H9 (cell line): Measurements from ENCODE around the gene CBLIF. TPM values are rescaled to one million over a fixed set of nuclear protein-coding genes. Genes with fewer than 3 reads are reported as not detected.

Experiments
- DNase-seq: peaks from one replicate; pipeline ENCODE4 v3.0.0-alpha.2; 2017
- H2AFZ ChIP-seq: one replicate; pipeline ENCODE4 v1.6.1; 2013; ENCODE audit warnings: mild to moderate bottlenecking, low read length, control low read depth, moderate library complexity
- H2AK5ac ChIP-seq: 2 replicates; pipeline ENCODE4 v1.6.1; 2013; ENCODE audit warnings: low read length, control low read depth, mixed read lengths; ENCODE audit not compliant: insufficient read length
- H2BK120ac ChIP-seq: one replicate; pipeline ENCODE4 v1.6.1; 2013; ENCODE audit warnings: low read depth, mild to moderate bottlenecking, low read length, control low read depth, inconsistent platforms; ENCODE audit not compliant: poor library complexity, severe bottlenecking
- H2BK12ac ChIP-seq: 2 replicates; pipeline ENCODE4 v1.6.1; 2013; ENCODE audit warnings: low read length, control low read depth, mixed read lengths, low read depth; ENCODE audit not compliant: insufficient read length
- H2BK15ac ChIP-seq: 2 replicates; pipeline ENCODE4 v1.6.1; 2013; ENCODE audit warnings: low read depth, low read length, control low read depth
- H2BK20ac ChIP-seq: one replicate; pipeline ENCODE4 v1.6.1; 2013; ENCODE audit warnings: low read depth, mild to moderate bottlenecking, low read length, control low read depth, inconsistent platforms; ENCODE audit not compliant: poor library complexity, severe bottlenecking
- H2BK5ac ChIP-seq: 2 replicates; pipeline ENCODE4 v1.6.1; 2013; ENCODE audit warnings: low read length, control low read depth, mixed read lengths; ENCODE audit not compliant: insufficient read length
- H3K14ac ChIP-seq: 2 replicates; pipeline ENCODE4 v1.6.1; 2013; ENCODE audit warnings: low read length, control low read depth; ENCODE audit not compliant: insufficient read depth
- H3K18ac ChIP-seq: 2 replicates; pipeline ENCODE4 v1.6.1; 2013; ENCODE audit warnings: low read depth, mild to moderate bottlenecking, mixed read lengths, low read length, control low read depth; ENCODE audit not compliant: insufficient read length
- H3K23ac ChIP-seq: 2 replicates; pipeline ENCODE4 v1.6.1; 2013; ENCODE audit warnings: low read length, control low read depth, mixed read lengths, low read depth; ENCODE audit not compliant: insufficient read length
- H3K23me2 ChIP-seq: 2 replicates; pipeline ENCODE4 v1.6.1; 2013; ENCODE audit warnings: low read depth, mild to moderate bottlenecking, mixed read lengths, low read length, control low read depth; ENCODE audit not compliant: insufficient read length, poor library complexity, severe bottlenecking
- H3K27ac ChIP-seq: 2 replicates; pipeline ENCODE4 v1.5.1; 2013; ENCODE audit warnings: low read length, control low read depth, mixed read lengths, low read depth; ENCODE audit not compliant: insufficient read length
- H3K27me3 ChIP-seq: 2 replicates; pipeline ENCODE4 v1.6.1; 2013; ENCODE audit warnings: low read length, control low read depth, inconsistent platforms; ENCODE audit not compliant: insufficient read depth
- H3K4ac ChIP-seq: 2 replicates; pipeline ENCODE4 v1.6.1; 2013; ENCODE audit warnings: low read depth, mild to moderate bottlenecking, control low read depth, inconsistent platforms, low read length, moderate library complexity
- H3K4me1 ChIP-seq: 2 replicates; pipeline ENCODE4 v1.6.1; 2013; ENCODE audit warnings: low read length, control low read depth, inconsistent platforms; ENCODE audit not compliant: insufficient read depth
- H3K4me2 ChIP-seq: 2 replicates; pipeline ENCODE4 v1.6.1; 2013; ENCODE audit warnings: low read length, control low read depth, mixed read lengths; ENCODE audit not compliant: insufficient read length, insufficient read depth
- H3K56ac ChIP-seq: 2 replicates; pipeline ENCODE4 v1.6.1; 2013; ENCODE audit warnings: low read depth, mild to moderate bottlenecking, mixed read lengths, low read length, control low read depth; ENCODE audit not compliant: insufficient read length
- H3K79me1 ChIP-seq: 2 replicates; pipeline ENCODE4 v1.6.1; 2013; ENCODE audit warnings: low read depth, mild to moderate bottlenecking, moderate library complexity, low read length, control low read depth, inconsistent platforms; ENCODE audit not compliant: insufficient read depth, poor library complexity, severe bottlenecking
- H3K79me2 ChIP-seq: 2 replicates; pipeline ENCODE4 v1.6.1; 2013; ENCODE audit warnings: low read length, control low read depth, inconsistent platforms; ENCODE audit not compliant: insufficient read depth
- H3K9ac ChIP-seq: 2 replicates; pipeline ENCODE4 v1.6.1; 2013; ENCODE audit warnings: low read length, control low read depth, mixed read lengths; ENCODE audit not compliant: insufficient read length; ENCODE audit errors: extremely low read depth
- H3K9me3 ChIP-seq: one replicate; pipeline ENCODE4 v1.6.1; 2013; ENCODE audit warnings: low read depth, low read length, inconsistent platforms; ENCODE audit not compliant: control insufficient read depth
- H3T11ph ChIP-seq: one replicate; pipeline ENCODE4 v1.6.1; 2013; ENCODE audit warnings: mild to moderate bottlenecking, low read length, control low read depth, inconsistent platforms
- H4K20me1 ChIP-seq: one replicate; pipeline ENCODE4 v1.6.1; 2013; ENCODE audit not compliant: control insufficient read depth, insufficient read length, insufficient read depth
- H4K5ac ChIP-seq: 2 replicates; pipeline ENCODE4 v1.6.1; 2013; ENCODE audit warnings: low read depth, mild to moderate bottlenecking, mixed read lengths, low read length, control low read depth; ENCODE audit not compliant: insufficient read length
- H4K8ac ChIP-seq: replicated peaks from 2 replicates; pipeline ENCODE4 v1.6.1; 2013; ENCODE audit warnings: low read length, control low read depth, mixed read lengths, low read depth; ENCODE audit not compliant: insufficient read length
- H4K91ac ChIP-seq: 2 replicates; pipeline ENCODE4 v1.6.1; 2013; ENCODE audit warnings: low read depth, mild to moderate bottlenecking, moderate library complexity, mixed read lengths, low read length, control low read depth; ENCODE audit not compliant: insufficient read length
- H3K27ac Mint-ChIP-seq, 3 experiments: 2 replicates in 2 of 3; 3 replicates in 1 of 3; pipeline ENCODE4 v1.8.0; 2020 to 2021; ENCODE audit warnings: mixed read lengths in 3 of 3, mild to moderate bottlenecking in 1 of 3, moderate library complexity in 1 of 3
- H3K27me3 Mint-ChIP-seq: 2 replicates; pipeline ENCODE4 v1.8.0; 2021; ENCODE audit warnings: low read depth, mild to moderate bottlenecking, moderate library complexity, mixed read lengths
- H3K36me3 Mint-ChIP-seq, 3 experiments: 2 replicates in 2 of 3; 3 replicates in 1 of 3; pipeline ENCODE4 v1.8.0; 2020 to 2021; ENCODE audit warnings: low read depth in 3 of 3, mixed read lengths in 3 of 3; ENCODE audit not compliant: insufficient read depth in 1 of 3
- H3K4me1 Mint-ChIP-seq, 2 experiments: 2 replicates each; pipeline ENCODE4 v1.8.0; 2020; ENCODE audit warnings: mixed read lengths in 2 of 2
- H3K4me3 Mint-ChIP-seq, 2 experiments: 2 replicates in 1 of 2; 3 replicates in 1 of 2; pipeline ENCODE4 v1.8.0; 2020 to 2021; ENCODE audit warnings: mild to moderate bottlenecking in 2 of 2, mixed read lengths in 2 of 2, moderate library complexity in 1 of 2
- H3K9me3 Mint-ChIP-seq, 2 experiments: 2 replicates in 1 of 2; 3 replicates in 1 of 2; pipeline ENCODE4 v1.8.0; 2020; ENCODE audit warnings: mild to moderate bottlenecking in 2 of 2, mixed read lengths in 2 of 2, moderate library complexity in 1 of 2
- CTCF ChIP-seq: fragments of 200-600 bp; sonication (generic); conservative IDR thresholded peaks from 3 replicates; pipeline ENCODE4 v1.8.0; 2021; ENCODE audit warnings: antibody characterized with exemption, mild to moderate bottlenecking
- WGBS: extraction: QIAGEN DNeasy Blood & Tissue Kit; methylation state at CpG from one replicate; pipeline ENCODE4 v1.1.7; 2013; ENCODE audit warnings: missing lambda C conversion rate, low lambda C conversion rate, mixed read lengths; ENCODE audit not compliant: insufficient read length; ENCODE audit errors: extremely low coverage; 5-methylcytosine and 5-hydroxymethylcytosine counted together
- total RNA-seq: library from RNA; stranded (reverse); gene quantifications from 2 replicates; pipeline ENCODE4 v1.2.1, GENCODE V29; 2021

CBLIF gene
- total RNA-seq, 1 experiment from 2014 or later = not detected

- peaks cover 0 to 10% (median 6%) of the 10 kb centered on the region in 3 experiments; a peak in 3 of 7 replicates for H3K36me3 Mint-ChIP-seq
- H3K56ac ChIP-seq = no peak overlapping the region
- no peak for DNase-seq
- no peak overlapping the region for H3T11ph ChIP-seq
- peaks cover 8 to 9% of the 10 kb centered on the region in 2 experiments; a peak in 4 of 5 replicates for H3K9me3 Mint-ChIP-seq
- no peak overlapping the region for H3K27ac ChIP-seq
- no peaks in the 10 kb centered on the region for H4K20me1 ChIP-seq
- no peak overlapping the region for H2BK120ac ChIP-seq
- no peak overlapping the region for H2AFZ ChIP-seq
- H2BK5ac ChIP-seq = no peak overlapping the region
- no CpG with 5 or more reads among the region's 2 CpGs for WGBS
- no peaks in the 10 kb centered on the region; the same call in 1 of the 2 replicates for H3K27me3 Mint-ChIP-seq
- no peak overlapping the region for H3K4ac ChIP-seq
- H4K5ac ChIP-seq = no peak overlapping the region
- H3K27ac Mint-ChIP-seq = no peak overlapping the region
- H2BK20ac ChIP-seq = no peak overlapping the region
- H3K23me2 ChIP-seq = no peaks in the 10 kb centered on the region
- H3K79me2 ChIP-seq = no peaks in the 10 kb centered on the region
- no peak overlapping the region for H3K14ac ChIP-seq
- no peak overlapping the region for H3K23ac ChIP-seq
- H3K79me1 ChIP-seq = no peaks in the 10 kb centered on the region
- no peak overlapping the region for H2BK12ac ChIP-seq
- H3K4me3 Mint-ChIP-seq = no peak overlapping the region
- H2BK15ac ChIP-seq = no peak overlapping the region
- no peaks in the 10 kb centered on the region for H3K4me1 ChIP-seq
- peaks cover 3% of the 10 kb centered on the region in 2 experiments; a peak in 2 of 4 replicates for H3K4me1 Mint-ChIP-seq
- H3K9me3 ChIP-seq = no peaks in the 10 kb centered on the region
- no peak overlapping the region for H4K8ac ChIP-seq
- no peak overlapping the region for H4K91ac ChIP-seq
- no peak for TF ChIP-seq CTCF
- H3K18ac ChIP-seq = no peak overlapping the region
- no peaks in the 10 kb centered on the region for H3K27me3 ChIP-seq
- H3K4me2 ChIP-seq = no peak overlapping the region
- no peak overlapping the region for H2AK5ac ChIP-seq
- no peak overlapping the region for H3K9ac ChIP-seq
These were observed 22.6 kb upstream of the CBLIF start for GRCh38 chr11:59867946-59868345.
